Measurements from ENCODE around the gene PPAT.
A peak's percentile ranks its signal among the peaks of the same experiment; 100 is the strongest.

The PPAT gene

DNA sequence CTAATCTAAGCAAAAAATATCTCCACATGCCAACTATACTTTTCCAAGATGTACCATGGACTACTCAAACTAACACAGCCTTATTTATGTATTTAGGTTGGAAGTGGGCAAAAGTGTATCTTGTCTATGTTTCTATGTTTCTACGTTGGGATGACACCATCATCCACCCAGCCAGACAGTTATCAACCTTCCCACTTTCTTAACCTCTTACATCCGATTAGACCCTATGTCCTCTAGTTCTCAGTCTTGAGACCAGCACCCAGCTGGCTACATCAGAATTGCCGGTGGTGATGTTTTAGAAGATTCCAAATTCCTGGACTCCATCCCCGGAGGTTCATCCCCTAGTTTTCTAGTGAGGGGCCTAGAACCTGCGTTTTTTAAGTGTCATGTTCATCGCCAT, 47.1 kb downstream of the PPAT start:
- TF ChIP-seq, protein P1, sequence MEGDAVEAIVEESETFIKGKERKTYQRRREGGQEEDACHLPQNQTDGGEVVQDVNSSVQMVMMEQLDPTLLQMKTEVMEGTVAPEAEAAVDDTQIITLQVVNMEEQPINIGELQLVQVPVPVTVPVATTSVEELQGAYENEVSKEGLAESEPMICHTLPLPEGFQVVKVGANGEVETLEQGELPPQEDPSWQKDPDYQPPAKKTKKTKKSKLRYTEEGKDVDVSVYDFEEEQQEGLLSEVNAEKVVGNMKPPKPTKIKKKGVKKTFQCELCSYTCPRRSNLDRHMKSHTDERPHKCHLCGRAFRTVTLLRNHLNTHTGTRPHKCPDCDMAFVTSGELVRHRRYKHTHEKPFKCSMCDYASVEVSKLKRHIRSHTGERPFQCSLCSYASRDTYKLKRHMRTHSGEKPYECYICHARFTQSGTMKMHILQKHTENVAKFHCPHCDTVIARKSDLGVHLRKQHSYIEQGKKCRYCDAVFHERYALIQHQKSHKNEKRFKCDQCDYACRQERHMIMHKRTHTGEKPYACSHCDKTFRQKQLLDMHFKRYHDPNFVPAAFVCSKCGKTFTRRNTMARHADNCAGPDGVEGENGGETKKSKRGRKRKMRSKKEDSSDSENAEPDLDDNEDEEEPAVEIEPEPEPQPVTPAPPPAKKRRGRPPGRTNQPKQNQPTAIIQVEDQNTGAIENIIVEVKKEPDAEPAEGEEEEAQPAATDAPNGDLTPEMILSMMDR (IDR thresholded peaks at IDR 0.05; ENCODE audit: insufficient read depth, low read depth, low read length, missing control alignments), result no peak
- DNase-seq (ENCODE audit: low read depth), result no peak
- H3K4me3 ChIP-seq (ENCODE audit: low read length), result peak overlapping the region; percentile 91

DNA sequence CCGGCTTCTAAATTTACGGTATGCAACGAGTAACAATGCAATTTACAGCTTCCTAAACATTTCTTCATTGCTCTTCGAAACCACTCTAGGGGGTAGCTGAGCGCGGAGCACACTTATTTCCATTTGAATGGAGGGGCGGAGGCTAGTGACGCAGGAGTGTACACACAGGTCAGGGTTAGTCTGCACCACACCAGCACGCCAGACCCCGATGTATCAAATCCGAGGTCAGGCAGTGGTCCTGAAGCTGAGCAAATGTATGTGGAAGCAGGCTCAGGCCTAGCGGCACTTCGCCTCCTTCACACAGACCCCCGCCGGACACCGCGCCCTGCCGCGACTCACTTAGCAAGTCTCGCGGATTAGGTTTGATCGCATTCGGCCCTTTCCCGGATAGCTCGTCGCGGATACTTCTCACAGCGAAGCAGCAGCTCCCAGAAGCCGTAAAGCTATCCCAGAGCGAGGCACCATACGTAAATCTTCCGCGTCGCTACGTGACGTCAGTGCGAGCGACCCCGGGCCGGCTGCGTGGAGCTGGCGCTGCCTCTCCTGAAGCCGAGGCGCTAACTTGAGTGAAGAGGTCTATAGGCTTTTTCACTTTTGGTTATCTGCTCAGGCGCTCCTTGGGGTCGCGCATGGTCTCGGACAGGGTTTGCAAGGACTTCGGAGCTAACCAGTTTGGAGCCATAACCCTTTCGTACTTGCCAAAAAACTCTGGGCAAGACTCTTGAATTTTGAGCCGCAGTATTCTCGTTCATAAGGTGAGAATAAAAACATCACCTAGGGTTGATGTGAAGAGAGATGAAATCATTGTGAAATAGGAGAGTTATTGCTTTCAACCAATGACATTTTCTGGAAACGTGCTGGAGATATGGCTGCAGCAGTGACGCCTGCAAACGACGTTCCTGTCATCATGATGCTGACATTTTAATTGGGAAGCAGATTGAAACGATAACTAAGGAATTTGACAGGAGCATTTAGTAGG, 48.1 kb downstream of the PPAT start, which contains the start of gene AASDH:
Gene AASDH, minus strand, starts transcription at position 469 of the 979 bp plus-strand sequence. CDS start 3,192 bp downstream, outside the sequence.
- H3K4me3 ChIP-seq (ENCODE audit: low read length), result peak within 1 kb of the TSS; percentile 91
- TF ChIP-seq, protein P1 (IDR thresholded peaks at IDR 0.05; ENCODE audit: insufficient read depth, low read depth, low read length, missing control alignments), result no peak
- DNase-seq (ENCODE audit: low read depth), result peak; percentile 95

GRCh38 chr4:56386091-56386490, 49.3 kb downstream of the PPAT start:
- TF ChIP-seq, protein P1 (IDR thresholded peaks at IDR 0.05; ENCODE audit: insufficient read depth, low read depth, low read length, missing control alignments), result no peak
- DNase-seq (ENCODE audit: low read depth), result no peak
- peak overlapping the region; percentile 35 for H3K4me3 ChIP-seq (ENCODE audit: low read length)

GRCh38 chr4:56375458-56375857, 60.0 kb downstream of the PPAT start:
- H3K4me3 ChIP-seq (ENCODE audit: low read length), result no peak overlapping the region
- DNase-seq (ENCODE audit: low read depth), result no peak
- TF ChIP-seq, protein P1 (IDR thresholded peaks at IDR 0.05; ENCODE audit: insufficient read depth, low read depth, low read length, missing control alignments), result no peak

GRCh38 chr4:56374956-56375355, 60.5 kb downstream of the PPAT start:
- TF ChIP-seq, protein P1 (IDR thresholded peaks at IDR 0.05; ENCODE audit: insufficient read depth, low read depth, low read length, missing control alignments), result no peak
- no peak overlapping the region for H3K4me3 ChIP-seq (ENCODE audit: low read length)
- DNase-seq (ENCODE audit: low read depth), result no peak

- TF ChIP-seq, protein P1 (IDR thresholded peaks at IDR 0.05; ENCODE audit: insufficient read depth, low read depth, low read length, missing control alignments), result no peak
- peak; percentile 28 for DNase-seq (ENCODE audit: low read depth)
- H3K4me3 ChIP-seq (ENCODE audit: low read length), result no peak overlapping the region
Measured at GRCh38 chr4:56372774-56373173, 62.6 kb downstream of the PPAT start.

Measured in epithelial cell of esophagus (primary cell).